ENCODE data around the gene PADI4. TPM values are rescaled to one million over a fixed set of nuclear protein-coding genes. Genes with fewer than 3 reads are reported as not detected.

PADI4 gene
- total and polyA plus RNA-seq, 2 of the 8 experiments (the other 6 are each of a cell fraction or from before 2014, with no cell fraction given) = 0.29 TPM; not detected in 1

GRCh38 chr1:17346046-17346789 is 38.2 kb downstream of the PADI4 start:
- H3K79me1 ChIP-seq (ENCODE audit: low read depth, low read length) = no peaks in the 10 kb centered on the region
- H4K5ac ChIP-seq (ENCODE audit: insufficient read length, low read depth, low read length) = no peak overlapping the region
- H2BK15ac ChIP-seq (ENCODE audit: low read length) = no peak overlapping the region
- no peak for DNase-seq (ENCODE audit: low read depth in 1 of 2, low spot score in 2 of 2)
- H3K9me3 ChIP-seq (ENCODE audit: insufficient read depth in 2 of 2, low read depth in 1 of 2, low read length in 1 of 2) = peaks cover 0 to 3% of the 10 kb centered on the region in 2 experiments; a peak in 2 of 4 replicates
- H3K9ac ChIP-seq (replicated peaks in 1 of 4; ENCODE audit: extremely low read depth in 1 of 4, low read depth in 3 of 4, low read length in 3 of 4) = no peak overlapping the region
- H3K4me2 ChIP-seq (ENCODE audit: insufficient read depth in 1 of 2, low read depth in 2 of 2, low read length in 2 of 2) = no peak overlapping the region
- no peak for FAIRE-seq
- no peaks in the 10 kb centered on the region for H3K23me2 ChIP-seq (ENCODE audit: low read depth, low read length)
- H3K23ac ChIP-seq (ENCODE audit: insufficient read length) = no peak overlapping the region
- H3K79me2 ChIP-seq (ENCODE audit: control insufficient read depth in 1 of 2, insufficient read depth in 2 of 2, low read length in 2 of 2) = no peaks in the 10 kb centered on the region
- POLR2A ChIA-PET (ENCODE audit: partially characterized antibody) = no interaction called here
- no peak overlapping the region for H3K4me3 ChIP-seq (ENCODE audit: extremely low read depth in 1 of 4, insufficient read depth in 2 of 4, low read depth in 3 of 4, low read length in 4 of 4)
- no peak overlapping the region for H3K56ac ChIP-seq (replicated peaks; ENCODE audit: insufficient read length, low read depth, low read length)
- no peaks in the 10 kb centered on the region for H3K36me3 ChIP-seq (ENCODE audit: control insufficient read depth in 2 of 4, insufficient read depth in 4 of 4, low read length in 3 of 4)
- peaks cover 0 to 2% of the 10 kb centered on the region in 2 experiments for H4K20me1 ChIP-seq (replicated peaks in 1 of 2; ENCODE audit: control insufficient read depth in 1 of 2, insufficient read depth in 2 of 2, low read length in 2 of 2)
- no peak overlapping the region for H3K14ac ChIP-seq (ENCODE audit: insufficient read length)
- no peak overlapping the region for H2BK20ac ChIP-seq (ENCODE audit: low read length)
- H2AFZ ChIP-seq (ENCODE audit: low read length) = no peak overlapping the region
- H3K4ac ChIP-seq (replicated peaks; ENCODE audit: insufficient read length, low read depth, low read length) = no peak overlapping the region
- CTCF ChIA-PET (ENCODE audit: partially characterized antibody) = interaction anchor here (1.2 to 3.0 kb wide), 3 partner anchors 10 to 212 kb away, joined by 3 to 14 read pairs (median 3); no protein-coding TSS in a partner anchor
- H3K27ac ChIP-seq (ENCODE audit: low read depth, low read length) = no peak overlapping the region
- H3K27me3 ChIP-seq (replicated peaks in 1 of 4; ENCODE audit: control insufficient read depth in 3 of 4, extremely low read depth in 1 of 4, insufficient read depth in 3 of 4, low read length in 3 of 4) = no peaks in the 10 kb centered on the region
- H2AK5ac ChIP-seq (ENCODE audit: low read depth, low read length) = no peak overlapping the region
- no peak overlapping the region for H2BK5ac ChIP-seq (ENCODE audit: low read depth, low read length)
- no peak overlapping the region for H2BK120ac ChIP-seq (replicated peaks; ENCODE audit: low read depth, low read length)
- WGBS, 2 experiments (ENCODE audit: extremely low coverage in 1 of 2, insufficient coverage in 1 of 2, insufficient read length in 1 of 2, insufficient replicate concordance in 2 of 2, low coverage in 1 of 2, low lambda C conversion rate in 2 of 2, missing lambda C conversion rate in 1 of 2) = 93% methylated on average over 9 of the region's 9 CpGs; no CpG with 5 or more reads in 1 of the 2 experiments
- H3K4me1 ChIP-seq (replicated peaks in 1 of 4; ENCODE audit: control insufficient read depth in 3 of 4, insufficient read depth in 4 of 4, low read length in 3 of 4) = peaks cover 0 to 5% (median 0%) of the 10 kb centered on the region in 4 experiments; a peak in 1 of 7 replicates
- no peak overlapping the region for H2BK12ac ChIP-seq (ENCODE audit: low read depth, low read length)
- H4K8ac ChIP-seq (ENCODE audit: extremely low read depth, insufficient read depth, low read length) = no peak overlapping the region
- no peak overlapping the region for H4K91ac ChIP-seq (replicated peaks; ENCODE audit: insufficient read length, low read length)
- H3K18ac ChIP-seq (ENCODE audit: extremely low read depth, low read length) = no peak overlapping the region
- no peak for TF ChIP-seq KDM4A (IDR thresholded peaks at IDR 0.05; ENCODE audit: low read depth, low read length, severe bottlenecking)
- TF ChIP-seq CTBP2 (IDR thresholded peaks at IDR 0.05; ENCODE audit: borderline replicate concordance, insufficient read depth, insufficient read length, low read length) = no peak
- no peak for TF ChIP-seq RFX5 (IDR thresholded peaks at IDR 0.05; ENCODE audit: borderline replicate concordance, low read depth, low read length)
- no peak for TF ChIP-seq HDAC6 (IDR thresholded peaks at IDR 0.05; ENCODE audit: low read depth, low read length)
- no peak for TF ChIP-seq SP4 (IDR thresholded peaks at IDR 0.05; ENCODE audit: low read length)
- no peak for TF ChIP-seq NANOG (IDR thresholded peaks at IDR 0.05; ENCODE audit: insufficient read depth, low read depth, low read length, poor library complexity, severe bottlenecking)
- no peak for TF ChIP-seq ATF3 (IDR thresholded peaks at IDR 0.05; ENCODE audit: insufficient read depth, low read depth, low read length)
- no peak for TF ChIP-seq YY1 (IDR thresholded peaks at IDR 0.05; ENCODE audit: low read depth, low read length)
- TF ChIP-seq CTCF (IDR thresholded peaks at IDR 0.05; ENCODE audit: control extremely low read depth in 1 of 3, insufficient read depth in 1 of 3, low read depth in 1 of 3, low read length in 3 of 3) = no peak

All from H1 (cell line).